ENCODE results near the gene CA4. TPM values are rescaled to one million over a fixed set of nuclear protein-coding genes. Genes with fewer than 3 reads are reported as not detected.

The CA4 gene
- total and polyA plus RNA-seq, 9 of the 15 experiments (the other 6 are each of a cell fraction or from before 2014, with no cell fraction given) = 0.13 TPM; not detected in 7

GRCh38 chr17:60165223-60165622 lies 15.4 kb downstream of the CA4 start:
- FAIRE-seq (no peak), DNase-seq (ENCODE audit: extremely low read depth in 1 of 4, low spot score in 3 of 4) (peak in 2 of 4 experiments; percentile 13 to 26), ATAC-seq (peak; percentile 12; the same call in 1 of the 3 replicates)
- Histone ChIP-seq H3K4me1 (replicated peaks in 1 of 2; ENCODE audit: control insufficient read depth in 2 of 2, insufficient read depth in 2 of 2, low read length in 2 of 2) (peaks cover 23% of the 10 kb centered on the region in 2 experiments), H3K4me3 (no peak overlapping the region), H3K9me1 (ENCODE audit: control insufficient read depth, insufficient read depth, low read length) (no peaks in the 10 kb centered on the region), H4K20me1 (replicated peaks; ENCODE audit: control insufficient read depth, insufficient read depth, low read length) (no peaks in the 10 kb centered on the region), H3K9ac (ENCODE audit: insufficient read depth in 1 of 2, low read depth in 2 of 2, low read length in 2 of 2) (no peak overlapping the region), H3K79me2 (ENCODE audit: control insufficient read depth, insufficient read depth, low read length) (no peaks in the 10 kb centered on the region), H3K9me3 (replicated peaks; ENCODE audit: control insufficient read depth, insufficient read depth, low read depth, low read length) (no peaks in the 10 kb centered on the region), H3K36me3 (ENCODE audit: control insufficient read depth, insufficient read depth, low read length) (no peaks in the 10 kb centered on the region), H3K27me3 (ENCODE audit: control insufficient read depth in 2 of 2, insufficient read depth in 2 of 2, low read length in 2 of 2) (peaks cover 0 to under 1% of the 10 kb centered on the region in 2 experiments; a peak in 1 of 5 replicates), H2AFZ (ENCODE audit: low read depth, low read length) (no peak overlapping the region), H3K4me2 (ENCODE audit: insufficient read depth, low read length) (no peak overlapping the region), H3K27ac (ENCODE audit: extremely low read depth, low read depth, low read length) (no peak overlapping the region)
- no peak for TF ChIP-seq HMG20A (CRISPR knock-in tag; conservative IDR thresholded peaks at IDR 0.05)
- 0 out of 2 replicates have a peak, but pooled peaks have one; percentile 12 for TF ChIP-seq ESRRA (IDR thresholded peaks at IDR 0.05; ENCODE audit: borderline replicate concordance, low read depth)
- no peak for TF ChIP-seq PTTG1 (tag; IDR thresholded peaks at IDR 0.05; ENCODE audit: low read depth)
- no peak for TF ChIP-seq FOXK1 (CRISPR knock-in tag; IDR thresholded peaks at IDR 0.05; ENCODE audit: borderline replicate concordance)
- no peak for TF ChIP-seq PRMT5 (CRISPR knock-in tag; IDR thresholded peaks at IDR 0.05)
- no peak for TF ChIP-seq ZNF668 (CRISPR knock-in tag; IDR thresholded peaks at IDR 0.05)
- peak in 1 of 3 experiments; percentile 60; a peak in 1 of 6 replicates for TF ChIP-seq ZBTB11 (CRISPR knock-in tag; IDR thresholded peaks at IDR 0.05)
- no peak for TF ChIP-seq LCOR (CRISPR knock-in tag; IDR thresholded peaks at IDR 0.05)
- no peak for TF ChIP-seq ZNF124 (CRISPR knock-in tag; IDR thresholded peaks at IDR 0.05)
- no peak for TF ChIP-seq PCBP1 (IDR thresholded peaks at IDR 0.05; ENCODE audit: low read depth, low read length, poor library complexity, severe bottlenecking)
- TF ChIP-seq FOXK2 (conservative IDR thresholded peaks at IDR 0.05 in 1 of 2, IDR thresholded peaks at IDR 0.05 in 1 of 2; ENCODE audit: low read depth in 2 of 2) = no peak
- TF ChIP-seq TEAD1 (CRISPR knock-in tag; IDR thresholded peaks at IDR 0.05) = no peak
- TF ChIP-seq GABPB2 (CRISPR knock-in tag; conservative IDR thresholded peaks at IDR 0.05) = no peak
- ChIA-PET CTCF (ENCODE audit: low intra/inter-chr PET ratio) (no interaction called here), POLR2A (no interaction called here)
- BruUV-seq (replicated peaks) = no TSS peak
- in situ Hi-C loops (cut with MboI) (no loop called here), intact Hi-C loops (cut with micrococcal nuclease) (no loop called here)
- 12% methylated on average over 5 of the region's 5 CpGs for WGBS (ENCODE audit: insufficient coverage, low coverage, missing lambda C conversion rate)
